Raji (cell line): ENCODE data around the gene C5orf63.

ENCODE experiments used
- POLR2A ChIP-seq: IDR thresholded peaks from 2 replicates; pipeline ENCODE4 v1.6.1; 2011; ENCODE audit warnings: low read depth, low read length, control low read depth; ENCODE audit not compliant: insufficient read depth

C5orf63 gene

DNA sequence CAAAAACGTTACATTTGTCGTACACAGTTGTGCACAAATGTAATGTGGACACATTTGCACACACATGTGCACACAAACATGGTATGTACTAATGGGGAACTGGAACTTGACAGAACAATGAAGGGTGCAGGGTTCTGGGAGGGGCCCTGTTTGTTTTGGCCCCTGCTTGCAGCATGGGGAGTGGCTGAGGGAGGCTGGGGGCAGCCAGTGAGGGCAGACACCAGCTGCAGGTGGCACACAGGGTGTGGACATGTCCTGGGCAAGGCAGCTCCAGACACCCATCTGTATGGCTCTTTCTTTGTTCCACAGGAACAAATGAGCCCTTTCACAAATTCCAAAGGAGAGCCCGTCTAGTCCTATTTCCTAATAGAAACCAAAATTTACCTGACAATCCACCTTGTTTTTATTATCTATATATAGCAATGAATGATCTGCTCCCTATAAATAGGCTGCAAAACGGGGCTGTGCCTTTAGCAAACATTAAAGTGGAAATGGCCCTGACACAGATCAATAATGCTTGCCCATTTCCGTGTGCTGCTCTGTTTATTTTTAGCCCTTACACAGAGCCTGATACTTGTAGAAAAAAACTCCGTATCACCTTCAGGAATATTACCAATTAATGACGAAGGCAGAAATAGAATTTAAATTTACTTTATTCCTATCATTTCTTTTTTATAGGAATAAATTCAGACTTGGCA is 69.4 kb downstream of the C5orf63 start:
- no peak for TF ChIP-seq POLR2A

- TF ChIP-seq POLR2A, result no peak
These were observed 70.9 kb downstream of the C5orf63 start for GRCh38 chr5:127002390-127002789.

DNA sequence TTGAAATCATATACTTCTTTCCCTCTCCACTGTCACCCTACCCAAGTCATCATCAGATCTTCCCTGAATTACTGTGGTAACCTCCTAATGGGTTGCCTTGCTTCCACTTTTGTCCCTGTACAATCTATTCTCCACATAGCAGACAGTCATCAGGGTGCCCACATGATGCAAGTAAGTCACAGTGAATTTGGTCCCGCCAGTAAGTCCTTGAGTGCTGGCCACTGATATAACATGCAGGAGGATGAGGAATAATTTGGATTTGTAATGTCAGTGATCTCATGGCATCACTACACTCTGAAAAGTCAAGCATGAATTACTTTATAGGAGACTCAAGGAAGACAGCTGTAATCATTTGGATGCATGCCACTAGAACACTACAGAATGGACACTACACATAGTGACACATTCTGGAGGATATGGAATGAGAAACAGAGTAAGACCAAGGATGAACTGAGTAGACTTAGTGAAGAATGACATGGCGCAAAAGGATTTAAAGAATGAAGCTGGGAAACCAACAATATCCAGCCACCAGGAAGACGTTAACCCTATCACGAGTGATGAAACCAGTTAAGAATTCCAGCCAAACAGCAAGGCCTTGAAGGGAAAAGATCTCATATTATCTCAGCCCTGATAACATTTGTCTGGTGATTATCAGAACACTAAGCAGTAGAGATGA is 71.5 kb downstream of the C5orf63 start:
- no peak for TF ChIP-seq POLR2A
